ENCODE results near the gene CASK. TPM values are rescaled to one million over a fixed set of nuclear protein-coding genes. Genes with fewer than 3 reads are reported as not detected.

The CASK gene
- total RNA-seq, 2 experiments from 2014 or later = 18.2 to 20.2 TPM

- ChIA-PET CTCF (no interaction called here), POLR2A (no interaction called here)
- peaks cover 6% of the 10 kb centered on the region for H3K4me1 Mint-ChIP-seq (ENCODE audit: low read depth)
- DNase-seq = no peak
- no peaks in the 10 kb centered on the region for H3K27me3 Mint-ChIP-seq
- no peaks in the 10 kb centered on the region for H3K36me3 Mint-ChIP-seq (ENCODE audit: low read depth)
- H3K9me3 Mint-ChIP-seq = no peaks in the 10 kb centered on the region
- intact Hi-C loops (cut with micrococcal nuclease) = no loop called here
- no peak for TF ChIP-seq CTCF (IDR thresholded peaks at IDR 0.05)
- H3K4me3 Mint-ChIP-seq = no peak overlapping the region
- H3K27ac Mint-ChIP-seq = no peak overlapping the region
- no peak for ATAC-seq
Measured at GRCh38 chrX:41960142-41960541, 36.8 kb upstream of the CASK start.

GRCh38 chrX:41958861-41959260 lies 35.5 kb upstream of the CASK start:
- intact Hi-C loops (cut with micrococcal nuclease) = no loop called here
- no peak for TF ChIP-seq CTCF (IDR thresholded peaks at IDR 0.05)

GRCh38 chrX:41956027-41956426 lies 32.7 kb upstream of the CASK start:
- POLR2A ChIA-PET = no interaction called here
- intact Hi-C loops (cut with micrococcal nuclease) = no loop called here

More at GRCh38 chrX:41958861-41959260, 35.5 kb upstream of the CASK start:
- DNase-seq (no peak), ATAC-seq (no peak)
- H3K36me3 Mint-ChIP-seq (ENCODE audit: low read depth) = no peaks in the 10 kb centered on the region
- H3K4me1 Mint-ChIP-seq (ENCODE audit: low read depth) = peaks cover 6% of the 10 kb centered on the region
- CTCF ChIA-PET = no interaction called here
- POLR2A ChIA-PET = no interaction called here
- H3K27ac Mint-ChIP-seq = no peak overlapping the region
- no peak overlapping the region for H3K4me3 Mint-ChIP-seq
- no peaks in the 10 kb centered on the region for H3K9me3 Mint-ChIP-seq
- H3K27me3 Mint-ChIP-seq = no peaks in the 10 kb centered on the region

GRCh38 chrX:41952102-41952501 lies 28.7 kb upstream of the CASK start:
- no peak overlapping the region for H3K27ac Mint-ChIP-seq
- CTCF ChIA-PET = no interaction called here
- no peaks in the 10 kb centered on the region for H3K27me3 Mint-ChIP-seq
- no peak for TF ChIP-seq CTCF (IDR thresholded peaks at IDR 0.05)
- ATAC-seq = no peak
- H3K4me3 Mint-ChIP-seq = no peak overlapping the region
- H3K4me1 Mint-ChIP-seq (ENCODE audit: low read depth) = no peaks in the 10 kb centered on the region
- intact Hi-C loops (cut with micrococcal nuclease) = no loop called here
- POLR2A ChIA-PET = no interaction called here
- H3K36me3 Mint-ChIP-seq (ENCODE audit: low read depth) = no peaks in the 10 kb centered on the region
- no peak for DNase-seq
- H3K9me3 Mint-ChIP-seq = no peaks in the 10 kb centered on the region

More at GRCh38 chrX:41956027-41956426, 32.7 kb upstream of the CASK start:
- ATAC-seq (no peak), DNase-seq (no peak)
- H3K9me3 Mint-ChIP-seq = no peaks in the 10 kb centered on the region
- H3K27ac Mint-ChIP-seq = no peak overlapping the region
- H3K4me1 Mint-ChIP-seq (ENCODE audit: low read depth) = peaks cover 6% of the 10 kb centered on the region
- H3K36me3 Mint-ChIP-seq (ENCODE audit: low read depth) = no peaks in the 10 kb centered on the region
- H3K4me3 Mint-ChIP-seq = no peak overlapping the region
- no peak for TF ChIP-seq CTCF (IDR thresholded peaks at IDR 0.05)
- no peaks in the 10 kb centered on the region for H3K27me3 Mint-ChIP-seq
- CTCF ChIA-PET = interaction anchor here (1.3 kb wide), 1 partner anchor 158 kb away, joined by 3 read pairs; no protein-coding TSS in a partner anchor

GRCh38 chrX:41946989-41947612 lies 23.7 kb upstream of the CASK start:
- no peaks in the 10 kb centered on the region for H3K27me3 Mint-ChIP-seq
- CTCF ChIA-PET = no interaction called here
- H3K4me1 Mint-ChIP-seq (ENCODE audit: low read depth) = no peaks in the 10 kb centered on the region
- H3K36me3 Mint-ChIP-seq (ENCODE audit: low read depth) = no peaks in the 10 kb centered on the region
- TF ChIP-seq CTCF (IDR thresholded peaks at IDR 0.05) = no peak
- no peaks in the 10 kb centered on the region for H3K9me3 Mint-ChIP-seq
- DNase-seq (peak; percentile 3), ATAC-seq (peak; percentile 47)
- intact Hi-C loops (cut with micrococcal nuclease) = no loop called here
- no peak overlapping the region for H3K27ac Mint-ChIP-seq
- POLR2A ChIA-PET = no interaction called here
- no peak overlapping the region for H3K4me3 Mint-ChIP-seq

All from activated CD8-positive, alpha-beta T cell treated with anti-CD3 and anti-CD28 coated beads for 36 hours (primary cell).